Measurements from ENCODE around the gene MAP7D1. TPM values are rescaled to one million over a fixed set of nuclear protein-coding genes. Genes with fewer than 3 reads are reported as not detected.
"Not testable (repeated sequence)": the region's sequence is repeated elsewhere in the genome, so short reads cannot be mapped to it uniquely, and the experiment has no call there.

The MAP7D1 gene
- total RNA-seq, 1 donor from 2014 or later: 172 TPM

DNA sequence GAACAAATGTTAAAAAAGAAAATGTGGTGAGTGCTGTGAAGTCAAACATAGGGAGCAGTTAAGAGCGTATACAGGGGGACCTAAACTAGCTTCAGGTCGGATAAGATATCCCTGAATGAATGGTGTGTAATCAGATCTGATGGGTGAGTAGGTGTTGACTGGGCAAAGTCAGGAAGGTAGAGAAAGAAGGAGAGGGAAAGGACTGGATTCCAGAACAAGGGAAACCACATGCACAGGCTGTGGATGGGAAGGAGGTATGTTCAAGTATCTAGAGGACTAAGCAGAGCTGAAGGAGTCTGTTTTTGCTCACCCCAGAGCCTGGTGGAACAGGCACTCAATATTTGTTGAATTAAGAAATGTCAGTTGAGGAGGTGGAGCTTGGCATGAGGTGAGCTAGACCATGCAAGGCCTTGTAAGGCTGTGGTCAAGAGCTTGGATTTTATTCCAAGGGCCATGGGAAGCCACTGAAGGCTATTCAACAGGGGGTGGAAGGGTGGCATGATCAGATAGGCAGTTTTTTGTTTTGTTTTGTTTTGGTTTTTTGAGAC lies 27.4 kb downstream of the MAP7D1 start:
- no peaks in the 10 kb centered on the region for H3K27me3 Mint-ChIP-seq (ENCODE audit: low read depth)
- H3K4me1 Mint-ChIP-seq (ENCODE audit: low read depth): peaks cover 5% of the 10 kb centered on the region
- no peaks in the 10 kb centered on the region for H3K9me3 Mint-ChIP-seq
- H3K36me3 Mint-ChIP-seq (ENCODE audit: low read depth): peaks cover 27% of the 10 kb centered on the region
- H3K27ac Mint-ChIP-seq: no peak overlapping the region
- intact Hi-C loops (cut with micrococcal nuclease): no loop called here
- no peak for DNase-seq (ENCODE audit: low spot score)
- H3K4me3 Mint-ChIP-seq (ENCODE audit: low read depth): no peak overlapping the region

- intact Hi-C loops (cut with micrococcal nuclease): loop anchor here (1.0 to 5.0 kb wide), 4 partner anchors 34 to 97 kb away; partner anchors contain the start of genes THRAP3 and TRAPPC3
- peak; percentile 69 for DNase-seq (ENCODE audit: low spot score)
- Mint-ChIP-seq H3K9me3 (no peaks in the 10 kb centered on the region), H3K4me3 (ENCODE audit: low read depth) (no peak overlapping the region), H3K27ac (peak overlapping the region; percentile 70), H3K27me3 (ENCODE audit: low read depth) (no peaks in the 10 kb centered on the region), H3K4me1 (ENCODE audit: low read depth) (peaks cover 5% of the 10 kb centered on the region), H3K36me3 (ENCODE audit: low read depth) (no peaks in the 10 kb centered on the region)
Measured at GRCh38 chr1:36187800-36188593, 32.0 kb downstream of the MAP7D1 start.

GRCh38 chr1:36196805-36197204 lies 40.8 kb downstream of the MAP7D1 start:
- H3K4me1 Mint-ChIP-seq (ENCODE audit: low read depth); H3K27me3 Mint-ChIP-seq (ENCODE audit: low read depth); DNase-seq (ENCODE audit: low spot score); H3K36me3 Mint-ChIP-seq (ENCODE audit: low read depth); H3K4me3 Mint-ChIP-seq (ENCODE audit: low read depth); H3K27ac Mint-ChIP-seq; intact Hi-C loops (cut with micrococcal nuclease); H3K9me3 Mint-ChIP-seq: not testable (repeated sequence)

GRCh38 chr1:36198641-36199040 lies 42.7 kb downstream of the MAP7D1 start:
- peaks cover 4% of the 10 kb centered on the region for H3K27me3 Mint-ChIP-seq (ENCODE audit: low read depth)
- H3K4me1 Mint-ChIP-seq (ENCODE audit: low read depth): no peaks in the 10 kb centered on the region
- no peak overlapping the region for H3K4me3 Mint-ChIP-seq (ENCODE audit: low read depth)
- H3K36me3 Mint-ChIP-seq (ENCODE audit: low read depth): no peaks in the 10 kb centered on the region
- DNase-seq (ENCODE audit: low spot score): no peak
- H3K27ac Mint-ChIP-seq: no peak overlapping the region
- H3K9me3 Mint-ChIP-seq: no peaks in the 10 kb centered on the region
- intact Hi-C loops (cut with micrococcal nuclease): no loop called here

GRCh38 chr1:36199934-36200741 lies 44.2 kb downstream of the MAP7D1 start:
- no peaks in the 10 kb centered on the region for H3K9me3 Mint-ChIP-seq
- DNase-seq (ENCODE audit: low spot score): no peak
- intact Hi-C loops (cut with micrococcal nuclease): no loop called here
- H3K27ac Mint-ChIP-seq: no peak overlapping the region
- H3K4me1 Mint-ChIP-seq (ENCODE audit: low read depth): no peaks in the 10 kb centered on the region
- no peak overlapping the region for H3K4me3 Mint-ChIP-seq (ENCODE audit: low read depth)
- H3K27me3 Mint-ChIP-seq (ENCODE audit: low read depth): peaks cover 4% of the 10 kb centered on the region
- H3K36me3 Mint-ChIP-seq (ENCODE audit: low read depth): no peaks in the 10 kb centered on the region

DNA sequence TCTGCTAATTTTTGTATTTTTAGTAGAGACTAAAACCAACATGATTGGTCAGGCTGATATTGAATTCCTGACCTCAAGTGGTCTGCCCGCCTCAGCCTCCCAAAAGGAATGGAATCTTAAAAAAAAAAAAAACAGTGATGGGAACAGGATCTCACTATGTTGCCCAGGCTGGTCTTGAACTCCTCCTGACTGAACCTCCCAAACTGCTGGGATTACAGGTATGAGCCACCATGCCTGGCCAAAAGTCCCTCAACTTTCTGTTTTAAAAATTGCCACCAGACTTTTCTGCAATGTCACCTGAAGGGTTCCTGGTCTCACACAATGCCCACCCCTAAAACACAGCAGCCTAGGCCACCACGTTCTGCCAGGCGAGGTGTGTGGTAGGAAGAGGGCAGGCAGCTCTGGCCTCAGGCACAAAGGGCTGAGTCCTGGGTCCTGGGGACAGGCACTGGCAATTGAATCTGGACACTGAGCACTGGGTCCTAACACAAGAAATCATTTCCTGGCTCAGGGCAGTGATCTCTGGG lies 47.1 kb downstream of the MAP7D1 start:
- H3K4me3 Mint-ChIP-seq (ENCODE audit: low read depth): no peak overlapping the region
- DNase-seq (ENCODE audit: low spot score): no peak
- H3K4me1 Mint-ChIP-seq (ENCODE audit: low read depth): peaks cover 9% of the 10 kb centered on the region
- H3K27ac Mint-ChIP-seq: no peak overlapping the region
- peaks cover 4% of the 10 kb centered on the region for H3K27me3 Mint-ChIP-seq (ENCODE audit: low read depth)
- intact Hi-C loops (cut with micrococcal nuclease): no loop called here
- H3K36me3 Mint-ChIP-seq (ENCODE audit: low read depth): no peaks in the 10 kb centered on the region
- H3K9me3 Mint-ChIP-seq: no peaks in the 10 kb centered on the region

DNA sequence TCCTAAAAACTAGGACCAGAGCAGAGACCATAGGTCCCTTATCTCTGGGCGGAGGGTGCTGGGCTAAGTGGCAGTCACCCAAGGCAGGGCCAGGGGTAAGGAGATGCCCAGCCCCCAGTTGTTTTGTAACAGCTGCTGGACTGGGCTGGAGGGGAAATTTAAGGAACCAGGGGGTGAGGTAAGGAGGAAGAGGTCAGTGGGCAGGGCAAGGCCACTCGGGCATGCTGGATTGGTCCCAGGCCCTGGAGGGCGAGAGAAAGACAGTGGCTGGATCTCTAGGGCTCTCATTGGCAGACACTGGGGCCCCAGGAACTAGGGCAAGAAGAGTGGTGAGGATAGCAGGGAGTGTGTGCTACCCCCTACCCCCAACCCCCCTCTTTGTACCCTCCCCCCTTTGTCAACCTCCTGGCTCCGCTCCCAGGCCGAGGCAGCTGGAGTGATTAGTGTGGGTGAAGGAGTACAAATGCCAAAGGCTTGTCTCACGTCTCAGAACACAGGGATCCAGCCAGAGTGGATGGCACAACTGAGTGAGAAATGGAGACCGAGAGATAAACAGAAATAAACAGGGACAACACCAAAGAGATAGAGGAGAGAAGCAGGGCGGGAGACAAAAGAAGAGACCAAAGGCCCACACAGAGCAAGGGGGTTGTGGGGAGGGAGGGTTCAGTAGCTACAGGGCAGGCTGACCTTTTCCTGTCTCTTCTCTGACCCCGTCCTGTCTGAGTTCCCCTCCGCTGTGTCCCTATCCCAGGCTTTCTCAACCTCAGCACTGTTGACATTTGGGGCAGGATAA lies 47.8 kb downstream of the MAP7D1 start:
- no peak for DNase-seq (ENCODE audit: low spot score)
- intact Hi-C loops (cut with micrococcal nuclease): no loop called here
- Mint-ChIP-seq H3K9me3 (no peaks in the 10 kb centered on the region), H3K4me1 (ENCODE audit: low read depth) (peaks cover 9% of the 10 kb centered on the region), H3K4me3 (ENCODE audit: low read depth) (no peak overlapping the region), H3K27me3 (ENCODE audit: low read depth) (peaks cover 4% of the 10 kb centered on the region), H3K27ac (no peak overlapping the region), H3K36me3 (ENCODE audit: low read depth) (no peaks in the 10 kb centered on the region)

- peaks cover 4% of the 10 kb centered on the region for H3K27me3 Mint-ChIP-seq (ENCODE audit: low read depth)
- intact Hi-C loops (cut with micrococcal nuclease): no loop called here
- H3K36me3 Mint-ChIP-seq (ENCODE audit: low read depth): no peaks in the 10 kb centered on the region
- peaks cover 9% of the 10 kb centered on the region for H3K4me1 Mint-ChIP-seq (ENCODE audit: low read depth)
- H3K9me3 Mint-ChIP-seq: no peaks in the 10 kb centered on the region
- no peak overlapping the region for H3K27ac Mint-ChIP-seq
- H3K4me3 Mint-ChIP-seq (ENCODE audit: low read depth): no peak overlapping the region
- no peak for DNase-seq (ENCODE audit: low spot score)
Measured at GRCh38 chr1:36204347-36204909, 48.5 kb downstream of the MAP7D1 start.

DNA sequence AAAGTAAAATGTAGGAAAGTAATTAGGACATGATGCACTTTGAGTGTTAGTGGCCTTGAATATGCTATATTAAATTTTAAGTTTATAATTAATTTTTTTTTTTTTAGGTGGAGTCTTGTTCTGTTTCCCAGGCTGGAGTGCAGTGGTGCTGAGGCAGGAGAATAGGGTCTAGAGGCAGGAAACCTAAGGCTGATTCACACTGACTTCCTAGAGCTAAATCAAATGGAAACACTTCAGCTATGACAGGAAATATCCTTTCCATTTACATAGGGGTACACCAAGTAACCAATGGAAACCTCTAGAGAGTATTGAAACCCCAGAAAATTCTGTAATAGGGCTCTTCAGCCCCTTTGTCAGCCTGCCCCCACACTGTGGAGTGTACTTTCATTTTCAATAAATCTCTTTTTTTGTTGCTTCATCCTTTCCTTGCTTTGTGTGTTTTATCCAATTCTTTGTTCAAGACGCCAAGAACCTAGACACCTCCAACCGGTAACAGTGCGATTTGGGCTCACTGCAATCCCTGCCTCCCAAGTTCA lies 50.4 kb downstream of the MAP7D1 start:
- Mint-ChIP-seq H3K4me1 (ENCODE audit: low read depth) (peaks cover 9% of the 10 kb centered on the region), H3K36me3 (ENCODE audit: low read depth) (no peaks in the 10 kb centered on the region), H3K4me3 (ENCODE audit: low read depth) (no peak overlapping the region), H3K27ac (peak overlapping the region; percentile 29), H3K27me3 (ENCODE audit: low read depth) (no peaks in the 10 kb centered on the region), H3K9me3 (no peaks in the 10 kb centered on the region)
- intact Hi-C loops (cut with micrococcal nuclease): no loop called here
- DNase-seq (ENCODE audit: low spot score): no peak

GRCh38 chr1:36207339-36207738 lies 51.4 kb downstream of the MAP7D1 start:
- no peak for DNase-seq (ENCODE audit: low spot score)
- Mint-ChIP-seq H3K27ac (peak overlapping the region; percentile 14), H3K9me3 (no peaks in the 10 kb centered on the region), H3K4me3 (ENCODE audit: low read depth) (no peak overlapping the region), H3K4me1 (ENCODE audit: low read depth) (peaks cover 9% of the 10 kb centered on the region), H3K36me3 (ENCODE audit: low read depth) (no peaks in the 10 kb centered on the region), H3K27me3 (ENCODE audit: low read depth) (no peaks in the 10 kb centered on the region)
- intact Hi-C loops (cut with micrococcal nuclease): no loop called here

GRCh38 chr1:36208978-36209703 lies 53.2 kb downstream of the MAP7D1 start:
- peaks cover 12% of the 10 kb centered on the region for H3K4me1 Mint-ChIP-seq (ENCODE audit: low read depth)
- H3K27ac Mint-ChIP-seq: no peak overlapping the region
- DNase-seq (ENCODE audit: low spot score): no peak
- intact Hi-C loops (cut with micrococcal nuclease): no loop called here
- H3K36me3 Mint-ChIP-seq (ENCODE audit: low read depth): no peaks in the 10 kb centered on the region
- no peaks in the 10 kb centered on the region for H3K9me3 Mint-ChIP-seq
- H3K27me3 Mint-ChIP-seq (ENCODE audit: low read depth): no peaks in the 10 kb centered on the region
- no peak overlapping the region for H3K4me3 Mint-ChIP-seq (ENCODE audit: low read depth)

Data from activated T-helper 2 cell treated with anti-CD3 and anti-CD28 coated beads, Interferon-gamma antibody, Interleukin-2, Interleukin-4, amounts not matched to agents 10 μg/mL and 5 μg/mL and 100 μg/mL, durations not matched to agents 14 hours and 24 hours and 36 hours (primary cell).